ENCODE results near the gene TMTC2. TPM values are rescaled to one million over a fixed set of nuclear protein-coding genes. Genes with fewer than 3 reads are reported as not detected.

TMTC2 gene
- total RNA-seq, 4 donors from 2014 or later, result 6.5 to 11.3 (median 8.9) TPM

DNA sequence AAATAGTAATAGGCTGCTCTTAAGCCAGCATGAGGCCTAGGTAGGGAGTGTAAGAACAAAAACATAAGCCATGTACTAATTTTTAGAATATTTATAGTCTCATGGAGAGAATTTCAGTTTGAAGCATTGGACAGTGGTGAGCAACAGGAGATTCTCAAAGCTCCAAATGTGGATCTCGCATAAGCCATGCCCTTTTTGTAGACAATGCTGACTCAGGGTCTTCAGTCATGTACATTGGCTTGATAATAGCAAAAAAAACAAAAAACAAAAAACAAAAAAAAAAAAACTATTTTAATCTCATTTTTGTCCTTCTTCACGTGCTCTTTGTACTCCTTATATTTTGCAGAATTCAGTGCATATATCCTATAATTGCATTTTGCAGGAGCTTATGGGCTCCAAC lies 402.9 kb downstream of the TMTC2 start:
- TF ChIP-seq, protein P1, sequence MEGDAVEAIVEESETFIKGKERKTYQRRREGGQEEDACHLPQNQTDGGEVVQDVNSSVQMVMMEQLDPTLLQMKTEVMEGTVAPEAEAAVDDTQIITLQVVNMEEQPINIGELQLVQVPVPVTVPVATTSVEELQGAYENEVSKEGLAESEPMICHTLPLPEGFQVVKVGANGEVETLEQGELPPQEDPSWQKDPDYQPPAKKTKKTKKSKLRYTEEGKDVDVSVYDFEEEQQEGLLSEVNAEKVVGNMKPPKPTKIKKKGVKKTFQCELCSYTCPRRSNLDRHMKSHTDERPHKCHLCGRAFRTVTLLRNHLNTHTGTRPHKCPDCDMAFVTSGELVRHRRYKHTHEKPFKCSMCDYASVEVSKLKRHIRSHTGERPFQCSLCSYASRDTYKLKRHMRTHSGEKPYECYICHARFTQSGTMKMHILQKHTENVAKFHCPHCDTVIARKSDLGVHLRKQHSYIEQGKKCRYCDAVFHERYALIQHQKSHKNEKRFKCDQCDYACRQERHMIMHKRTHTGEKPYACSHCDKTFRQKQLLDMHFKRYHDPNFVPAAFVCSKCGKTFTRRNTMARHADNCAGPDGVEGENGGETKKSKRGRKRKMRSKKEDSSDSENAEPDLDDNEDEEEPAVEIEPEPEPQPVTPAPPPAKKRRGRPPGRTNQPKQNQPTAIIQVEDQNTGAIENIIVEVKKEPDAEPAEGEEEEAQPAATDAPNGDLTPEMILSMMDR (IDR thresholded peaks at IDR 0.05; ENCODE audit: low read depth), result no peak

DNA sequence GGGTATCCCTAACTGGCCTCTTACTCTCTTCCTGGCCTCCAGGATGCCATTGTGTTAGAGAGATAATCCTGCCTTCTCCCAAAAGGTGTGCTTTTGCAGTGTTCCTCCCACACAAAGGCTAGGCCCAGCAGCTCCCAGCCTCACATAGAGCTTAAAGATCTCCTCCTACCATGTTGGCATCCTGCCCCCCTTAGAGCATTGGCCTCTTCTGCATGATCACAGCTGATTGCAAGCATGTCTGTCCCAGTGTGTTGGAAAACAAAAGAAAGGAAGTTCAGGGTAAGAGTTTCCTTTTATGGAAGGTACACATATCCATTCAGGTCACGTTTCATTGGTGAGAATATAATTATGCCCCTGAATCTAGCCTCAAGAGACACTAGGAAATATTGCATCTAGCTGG lies 405.4 kb downstream of the TMTC2 start:
- TF ChIP-seq, protein P1 (IDR thresholded peaks at IDR 0.05; ENCODE audit: low read depth), result no peak

DNA sequence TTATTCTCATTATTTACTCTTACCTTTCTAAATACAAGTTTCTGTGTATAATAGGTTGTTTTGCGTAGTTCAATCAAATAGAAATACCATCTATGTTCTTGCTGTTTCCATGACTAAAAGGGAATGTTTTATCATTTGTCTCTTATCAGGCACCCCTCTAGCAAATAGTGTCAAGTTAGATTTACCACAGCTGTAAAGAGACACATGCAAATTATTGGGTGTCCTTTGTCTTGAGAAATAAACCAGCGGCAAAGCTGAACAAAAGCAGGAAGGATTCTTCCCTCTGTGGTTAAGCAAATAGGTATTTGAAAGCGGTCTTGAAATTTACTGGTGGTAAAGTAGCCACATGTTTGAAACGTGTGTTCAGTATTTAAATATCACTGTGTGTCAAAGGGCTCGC lies 405.9 kb downstream of the TMTC2 start:
- TF ChIP-seq, protein P1 (IDR thresholded peaks at IDR 0.05; ENCODE audit: low read depth), result no peak

DNA sequence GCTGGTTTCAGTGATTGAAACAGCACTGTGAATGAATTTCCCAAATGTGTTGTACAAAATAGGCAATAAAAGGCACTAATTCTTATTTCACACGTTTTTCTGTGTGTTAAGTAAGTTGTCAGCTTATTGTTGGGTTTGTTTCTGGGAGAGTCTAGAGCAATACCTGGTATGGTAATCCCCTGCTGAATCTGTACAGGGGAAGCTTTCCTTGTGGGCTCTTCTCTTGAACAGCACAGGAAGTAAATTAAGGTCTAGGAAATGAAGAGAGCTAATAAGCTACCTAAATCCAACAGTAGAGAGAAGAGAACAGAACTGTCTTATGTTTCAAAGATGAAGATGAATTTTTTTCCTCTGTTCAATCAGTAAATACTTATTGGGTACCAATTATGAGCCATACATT lies 406.7 kb downstream of the TMTC2 start:
- TF ChIP-seq, protein P1 (IDR thresholded peaks at IDR 0.05; ENCODE audit: low read depth), result no peak

DNA sequence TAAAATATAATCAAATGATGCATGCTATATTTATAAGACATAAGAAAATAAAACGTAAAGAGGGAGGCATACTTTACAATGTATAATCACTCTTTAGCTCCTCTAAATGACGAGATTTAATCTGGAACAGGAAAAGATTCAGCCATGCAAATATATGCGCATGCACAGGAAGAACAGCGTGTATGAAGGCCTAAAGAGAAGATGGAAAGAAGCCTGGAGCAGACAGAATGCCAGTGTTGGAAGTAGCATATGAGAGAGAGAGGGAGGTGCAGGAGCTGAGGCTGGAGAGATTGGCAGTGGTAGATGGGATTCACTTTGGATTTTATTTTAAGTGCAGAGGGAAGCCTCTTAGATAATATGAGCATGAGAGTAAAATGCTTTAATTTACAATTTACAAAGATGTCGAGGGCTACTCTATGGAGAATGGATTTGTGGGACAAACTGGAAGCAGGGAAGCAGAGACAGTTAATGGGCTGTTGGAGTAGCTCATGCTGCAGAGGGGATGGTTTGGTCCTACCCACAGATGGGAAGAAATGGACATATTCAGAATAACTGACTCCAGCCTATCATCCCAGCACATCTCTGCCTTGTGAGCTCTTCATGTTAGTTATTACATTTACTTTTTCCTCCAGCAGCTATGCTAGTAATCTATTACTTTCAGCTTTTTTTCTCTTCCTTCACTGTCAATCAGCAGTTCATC lies 411.1 kb downstream of the TMTC2 start:
- TF ChIP-seq, protein P1 (IDR thresholded peaks at IDR 0.05; ENCODE audit: low read depth), result no peak

DNA sequence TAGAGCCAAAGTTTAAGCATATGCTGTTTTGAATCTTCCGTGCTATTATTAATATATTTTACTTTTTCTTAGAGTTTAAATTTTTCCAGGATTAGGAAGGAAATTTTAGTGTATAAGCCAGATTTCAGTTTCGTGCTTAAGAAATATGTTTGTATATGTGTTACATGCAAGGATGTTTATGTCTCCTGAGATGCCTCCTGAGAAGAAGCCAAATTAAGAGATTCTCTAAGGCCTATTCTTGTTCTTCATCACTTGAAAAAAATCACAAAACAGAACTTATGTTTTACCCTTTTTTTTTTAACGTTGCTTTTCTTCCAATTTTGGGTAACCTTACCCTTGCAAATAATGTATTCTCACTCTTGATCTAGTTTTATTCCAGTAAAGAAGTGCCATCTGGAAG lies 412.7 kb downstream of the TMTC2 start:
- TF ChIP-seq, protein P1 (IDR thresholded peaks at IDR 0.05; ENCODE audit: low read depth), result no peak

DNA sequence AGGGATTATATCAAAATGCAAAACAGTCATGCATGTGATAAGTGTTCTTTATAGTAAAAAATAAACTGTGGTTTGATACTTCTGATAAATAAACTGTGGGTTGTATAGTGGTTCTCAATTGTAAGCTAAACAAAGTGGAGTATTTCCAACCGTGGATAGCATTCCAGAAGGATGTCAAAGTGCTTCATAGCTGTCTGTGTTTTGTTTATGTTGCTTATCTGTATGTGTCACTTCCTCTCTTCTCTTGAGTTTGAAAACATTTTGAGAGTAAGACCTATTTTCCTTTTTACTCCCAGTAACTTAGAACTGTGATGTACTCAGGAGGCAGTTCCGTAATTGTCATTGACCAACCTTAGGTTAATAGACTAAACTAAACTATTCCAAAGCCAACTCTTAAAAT lies 415.8 kb downstream of the TMTC2 start:
- TF ChIP-seq, protein P1 (IDR thresholded peaks at IDR 0.05; ENCODE audit: low read depth), result no peak

Measured in subcutaneous adipose tissue (tissue), 4 donors.